PC-3 (cell line): ENCODE data around the gene SDK1. TPM values are rescaled to one million over a fixed set of nuclear protein-coding genes. Genes with fewer than 3 reads are reported as not detected.
A peak's percentile ranks its signal among the peaks of the same experiment; 100 is the strongest.

Experiments
- ATAC-seq: fragments of 200-7000 bp; cut with Tn5 transposase; 2 replicates; pipeline ENCODE4 v1.9.1; 2020; ENCODE audit warnings: mild to moderate bottlenecking, moderate library complexity
- BruUV-seq: library from RNA; stranded (reverse); fragments of 400-500 nt; replicated peaks from 2 replicates; lab custom pipeline; 2021; lab: Mats Ljungman, UMichigan
- CTCF ChIA-PET: fragments of 300-600 bp; sonication (Branson Sonifier 250); formaldehyde crosslinking; loops from one replicate; lab custom pipeline; 2022; ENCODE audit warnings: antibody characterized with exemption; lab: Charles Lee
- POLR2A ChIA-PET: fragments of 300-600 bp; sonication (Branson Sonifier 250); formaldehyde crosslinking; loops from one replicate; lab custom pipeline; 2022; ENCODE audit warnings: antibody characterized with exemption; ENCODE audit not compliant: unreplicated experiment; lab: Charles Lee
- DNase-seq: peaks from one replicate; pipeline ENCODE4 v3.0.0-alpha.2; 2015
- H2AFZ ChIP-seq: fragments of 300-600 bp; sonication (generic); 2 replicates; pipeline ENCODE4 v1.6.0; 2016; ENCODE audit warnings: antibody characterized with exemption, low read length
- H3F3A ChIP-seq: fragments of 300-600 bp; sonication (generic); one replicate; pipeline ENCODE4 v1.6.0; 2017; ENCODE audit warnings: antibody characterized with exemption, low read length, control low read depth, mild to moderate bottlenecking; ENCODE audit not compliant: unreplicated experiment
- H3K27ac ChIP-seq: fragments of 300-600 bp; sonication (generic); 2 replicates; pipeline ENCODE4 v1.5.1; 2016; ENCODE audit warnings: mild to moderate bottlenecking, low read length
- H3K27me3 ChIP-seq: fragments of 300-600 bp; sonication (generic); 2 replicates; pipeline ENCODE4 v1.6.1; 2016; ENCODE audit warnings: low read length, mixed read lengths
- H3K36me3 ChIP-seq: fragments of 300-600 bp; sonication (generic); 2 replicates; pipeline ENCODE4 v1.6.1; 2016; ENCODE audit warnings: low read depth, mixed run types, low read length, mixed read lengths
- H3K4me1 ChIP-seq: fragments of 300-600 bp; sonication (generic); 2 replicates; pipeline ENCODE4 v1.5.1; 2016; ENCODE audit warnings: low read length; ENCODE audit not compliant: insufficient read depth
- H3K4me2 ChIP-seq: fragments of 300-600 bp; sonication (generic); 2 replicates; pipeline ENCODE4 v1.6.0; 2016; ENCODE audit warnings: low read length
- H3K4me3 ChIP-seq: fragments of 300-600 bp; sonication (generic); 2 replicates; pipeline ENCODE4 v1.5.1; 2016; ENCODE audit warnings: mild to moderate bottlenecking, low read length, mixed read lengths
- H3K79me2 ChIP-seq: fragments of 300-600 bp; sonication (generic); 2 replicates; pipeline ENCODE4 v1.6.1; 2017; ENCODE audit warnings: low read length, mixed read lengths
- H3K9ac ChIP-seq: fragments of 300-600 bp; sonication (generic); 2 replicates; pipeline ENCODE4 v1.6.0; 2016; ENCODE audit warnings: mild to moderate bottlenecking, low read length
- H3K9me2 ChIP-seq: fragments of 300-600 bp; sonication (generic); replicated peaks from 2 replicates; pipeline ENCODE4 v1.6.1; 2016; ENCODE audit warnings: mixed run types, low read length, mixed read lengths
- H3K9me3 ChIP-seq: fragments of 300-600 bp; sonication (generic); 2 replicates; pipeline ENCODE4 v1.6.1; 2016; ENCODE audit warnings: low read length, mixed read lengths
- H4K20me1 ChIP-seq: fragments of 300-600 bp; sonication (generic); 2 replicates; pipeline ENCODE4 v1.6.1; 2016; ENCODE audit warnings: low read length, mixed read lengths
- CTCF ChIP-seq: fragments of 300-600 bp; sonication (generic); conservative IDR thresholded peaks from 2 replicates; pipeline ENCODE4 v1.5.1; 2017; ENCODE audit warnings: antibody characterized with exemption, low read depth, mild to moderate bottlenecking, low read length
- EZH2 ChIP-seq: fragments of 300-600 bp; sonication (generic); IDR thresholded peaks from one replicate; pipeline ENCODE4 v1.6.1; 2017; ENCODE audit warnings: antibody characterized with exemption, mild to moderate bottlenecking, low read length; ENCODE audit not compliant: unreplicated experiment
- EZH2phosphoT487 ChIP-seq: fragments of 300-600 bp; sonication (generic); IDR thresholded peaks from 2 replicates; pipeline ENCODE4 v1.6.1; 2018; ENCODE audit warnings: mild to moderate bottlenecking, antibody characterized with exemption, low read length, borderline replicate concordance
- intact Hi-C: fragments of 100-400 bp; cut with micrococcal nuclease; formaldehyde crosslinking; loops from 2 replicates; pipeline ENCODE4 v1.9.0; 2023
- total RNA-seq: library from RNA; depleted of rRNA; stranded (reverse); fragments of >200 nt; gene quantifications from 2 replicates; pipeline ENCODE4 v1.2.3, GENCODE V29; 2014

SDK1 gene
- total RNA-seq, 1 experiment from 2014 or later: 2.8 TPM

GRCh38 chr7:3436746-3437145, 135.7 kb downstream of the SDK1 start:
- Histone ChIP-seq H3K9ac (no peak overlapping the region), H3K4me3 (peak overlapping the region; percentile 57), H3K36me3 (no peaks in the 10 kb centered on the region), H3K4me1 (peaks cover 34% of the 10 kb centered on the region), H3K9me2 (no peaks in the 10 kb centered on the region), H3F3A (no peaks in the 10 kb centered on the region), H3K79me2 (no peaks in the 10 kb centered on the region), H3K27ac (peak overlapping the region; percentile 42), H3K4me2 (peak overlapping the region; percentile 72), H3K27me3 (no peaks in the 10 kb centered on the region), H3K9me3 (no peaks in the 10 kb centered on the region), H2AFZ (peak overlapping the region; percentile 7; the same call in 1 of the 2 replicates), H4K20me1 (no peaks in the 10 kb centered on the region)
- intact Hi-C loops: loop anchor here (5.0 kb wide), 1 partner anchor 134 kb away; the partner anchor contains the start of gene SDK1
- ChIA-PET CTCF (no interaction called here), POLR2A (no interaction called here)
- peak; percentile 79 for DNase-seq
- TF ChIP-seq CTCF (no peak), EZH2phosphoT487 (no peak), EZH2 (no peak)
- no TSS peak for BruUV-seq
- ATAC-seq: peak; percentile 83

- ATAC-seq (peak; percentile 8; the same call in 1 of the 2 replicates), DNase-seq (no peak)
- Histone ChIP-seq H3K27me3 (no peaks in the 10 kb centered on the region), H3K4me2 (peak overlapping the region; percentile 72), H3K27ac (no peak overlapping the region; the same call in 1 of the 2 replicates), H2AFZ (peak overlapping the region; percentile 7; the same call in 1 of the 2 replicates), H3K79me2 (no peaks in the 10 kb centered on the region), H3K4me3 (peak overlapping the region; percentile 57), H3K9me2 (no peaks in the 10 kb centered on the region), H3K4me1 (peaks cover 34% of the 10 kb centered on the region), H3K36me3 (no peaks in the 10 kb centered on the region), H3F3A (no peaks in the 10 kb centered on the region), H3K9me3 (no peaks in the 10 kb centered on the region), H4K20me1 (no peaks in the 10 kb centered on the region), H3K9ac (no peak overlapping the region)
- ChIA-PET POLR2A (no interaction called here), CTCF (interaction anchor here (0.5 to 0.6 kb wide), 2 partner anchors 122 to 128 kb away, joined by 3 to 6 read pairs; no protein-coding TSS in a partner anchor)
- TF ChIP-seq EZH2phosphoT487 (no peak), EZH2 (no peak), CTCF (no peak)
- intact Hi-C loops: loop anchor here (5.0 kb wide), 1 partner anchor 135 kb away; the partner anchor contains the start of gene SDK1
- no TSS peak for BruUV-seq
Observed at GRCh38 chr7:3437467-3437866, 136.4 kb downstream of the SDK1 start.

- H3K4me3 ChIP-seq: no peak overlapping the region
- no peaks in the 10 kb centered on the region for H3K9me2 ChIP-seq
- CTCF ChIA-PET: no interaction called here
- H3K27me3 ChIP-seq: no peaks in the 10 kb centered on the region
- intact Hi-C loops: loop anchor here (5.0 kb wide), 1 partner anchor 136 kb away; the partner anchor contains the start of gene SDK1
- no peaks in the 10 kb centered on the region for H3F3A ChIP-seq
- DNase-seq (no peak), ATAC-seq (no peak)
- no TSS peak for BruUV-seq
- no peaks in the 10 kb centered on the region for H3K79me2 ChIP-seq
- H3K27ac ChIP-seq: no peak overlapping the region
- 0 out of 2 replicates have a peak overlapping the region, but pooled peaks have one; percentile 2 for H3K4me2 ChIP-seq
- peaks cover 34% of the 10 kb centered on the region for H3K4me1 ChIP-seq
- POLR2A ChIA-PET: no interaction called here
- H3K9ac ChIP-seq: no peak overlapping the region
- no peak overlapping the region for H2AFZ ChIP-seq
- H4K20me1 ChIP-seq: no peaks in the 10 kb centered on the region
- no peak for TF ChIP-seq EZH2phosphoT487
- no peak for TF ChIP-seq EZH2
- no peak for TF ChIP-seq CTCF
- no peaks in the 10 kb centered on the region for H3K36me3 ChIP-seq
- no peaks in the 10 kb centered on the region for H3K9me3 ChIP-seq
Observed at GRCh38 chr7:3438352-3438751, 137.3 kb downstream of the SDK1 start.
